ENCODE measurements around the gene MTUS2.

- TF ChIP-seq CTCF (IDR thresholded peaks at IDR 0.05; ENCODE audit: control extremely low read depth in 1 of 3, insufficient read depth in 1 of 3, low read depth in 1 of 3, low read length in 3 of 3) (no peak), POLR2A (IDR thresholded peaks at IDR 0.05; ENCODE audit: control extremely low read depth in 1 of 2, low read depth in 2 of 2, low read length in 2 of 2) (no peak), GTF2F1 (IDR thresholded peaks at IDR 0.05; ENCODE audit: borderline replicate concordance, low read depth, low read length) (no peak), JUND (IDR thresholded peaks at IDR 0.05; ENCODE audit: low read length) (no peak), GABPA (IDR thresholded peaks at IDR 0.05; ENCODE audit: borderline replicate concordance, insufficient read depth, low read length) (no peak), EP300 (IDR thresholded peaks at IDR 0.05; ENCODE audit: borderline replicate concordance in 1 of 2, low read depth in 2 of 2, low read length in 2 of 2) (no peak), KDM1A (IDR thresholded peaks at IDR 0.05; ENCODE audit: borderline replicate concordance, low read length) (no peak), SP2 (IDR thresholded peaks at IDR 0.05; ENCODE audit: low read length) (no peak), RAD21 (IDR thresholded peaks at IDR 0.05 in 1 of 2, conservative IDR thresholded peaks at IDR 0.05 in 1 of 2; ENCODE audit: low read depth in 2 of 2, low read length in 2 of 2) (no peak), EZH2 (IDR thresholded peaks at IDR 0.05; ENCODE audit: low read depth, low read length, severe bottlenecking) (no peak), POLR2AphosphoS5 (IDR thresholded peaks at IDR 0.05; ENCODE audit: low read depth, low read length) (no peak), SUZ12 (IDR thresholded peaks at IDR 0.05; ENCODE audit: low read length) (no peak)
These were observed 661.5 kb downstream of the MTUS2 start for GRCh38 chr13:29481603-29482002.
